Erythroblast (primary cell): ENCODE measurements around the gene SPAG16.

Experiments
- DNase-seq, 2 experiments: peaks; one replicate each; lab custom pipeline; 2025; lab: John Stamatoyannopoulos, UW
- GATA1 ChIP-seq: IDR thresholded peaks from 2 replicates; pipeline ENCODE4 v1.6.1; 2011; ENCODE audit warnings: low read depth, mild to moderate bottlenecking, control low read depth, low read length, moderate library complexity
- POLR2A ChIP-seq: IDR thresholded peaks from 2 replicates; pipeline ENCODE4 v1.6.1; 2011; ENCODE audit warnings: mild to moderate bottlenecking, low read length

SPAG16 gene

DNA sequence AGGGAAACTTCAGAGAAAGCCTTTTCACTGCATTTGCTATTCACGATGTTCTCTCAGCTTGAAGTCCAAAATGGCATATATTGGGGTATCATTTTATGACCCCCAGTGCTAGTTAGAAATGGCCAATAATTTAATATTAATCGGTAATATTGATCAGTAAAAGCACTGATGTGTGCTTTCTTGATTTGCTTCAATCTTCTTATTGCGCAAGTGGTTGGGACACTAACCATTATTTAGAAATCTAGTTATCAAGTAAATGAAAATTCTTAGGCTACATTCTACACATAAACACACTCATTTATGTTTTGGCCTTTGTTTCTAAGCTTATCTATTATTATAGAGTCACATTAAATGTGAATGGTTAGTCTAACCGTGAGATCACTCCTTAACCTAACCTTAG, 1076.9 kb downstream of the SPAG16 start:
- TF ChIP-seq POLR2A (no peak), GATA1 (no peak)
- DNase-seq = no peak

DNA sequence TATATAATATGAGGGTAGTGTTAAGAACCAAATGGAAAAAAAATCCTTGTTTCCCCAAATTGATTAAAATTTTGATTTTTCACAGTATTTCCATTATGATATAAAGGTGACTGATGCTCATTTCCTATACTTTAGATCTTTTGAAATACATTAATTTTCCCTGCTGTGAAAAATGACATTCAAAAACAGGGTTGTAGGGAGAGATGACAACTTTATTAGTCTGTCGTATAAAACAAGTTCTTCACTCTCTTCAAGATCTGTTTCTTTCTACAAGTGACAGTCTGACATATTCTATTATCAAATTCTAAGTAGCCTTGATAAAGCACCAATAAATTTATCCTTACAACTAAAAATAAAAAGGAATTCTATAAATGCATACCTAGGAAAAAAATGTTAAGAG, 1081.3 kb downstream of the SPAG16 start:
- DNase-seq = no peak
- TF ChIP-seq GATA1 = no peak
- no peak for TF ChIP-seq POLR2A

GRCh38 chr2:214367171-214367570, 1082.9 kb downstream of the SPAG16 start:
- TF ChIP-seq GATA1 = no peak
- no peak for TF ChIP-seq POLR2A
- DNase-seq = no peak

DNA sequence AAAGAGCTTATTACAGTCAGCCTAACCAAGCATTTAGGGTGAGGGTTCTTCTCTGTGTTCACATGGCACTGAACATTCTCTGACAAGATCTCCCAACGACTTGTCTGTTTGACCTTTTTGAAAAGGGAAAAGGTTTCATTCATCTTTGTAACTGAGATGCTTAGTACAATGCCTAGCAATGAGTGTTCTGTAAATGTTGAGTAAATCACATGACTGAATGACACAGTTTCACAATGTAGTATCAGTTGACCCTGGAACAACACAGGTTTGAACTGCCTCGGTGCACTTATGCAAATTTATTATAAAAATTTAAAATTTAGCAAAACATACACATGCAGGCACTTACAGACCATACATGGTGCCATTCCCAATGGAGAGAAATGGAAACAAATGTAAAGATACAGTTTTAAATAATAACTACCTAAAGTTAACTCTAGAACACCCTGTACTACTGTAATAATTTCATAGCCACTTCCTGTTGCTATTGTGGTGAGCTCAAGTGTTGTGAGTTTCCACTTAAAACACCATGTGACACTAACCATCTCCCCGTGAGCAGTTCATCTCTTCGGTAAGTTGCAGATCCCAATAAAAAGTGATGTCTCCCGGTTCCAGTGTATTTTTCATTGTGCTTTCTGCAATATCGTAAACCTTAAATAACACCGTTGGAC, 1092.5 kb downstream of the SPAG16 start:
- TF ChIP-seq POLR2A (no peak), GATA1 (no peak)
- no peak for DNase-seq

DNA sequence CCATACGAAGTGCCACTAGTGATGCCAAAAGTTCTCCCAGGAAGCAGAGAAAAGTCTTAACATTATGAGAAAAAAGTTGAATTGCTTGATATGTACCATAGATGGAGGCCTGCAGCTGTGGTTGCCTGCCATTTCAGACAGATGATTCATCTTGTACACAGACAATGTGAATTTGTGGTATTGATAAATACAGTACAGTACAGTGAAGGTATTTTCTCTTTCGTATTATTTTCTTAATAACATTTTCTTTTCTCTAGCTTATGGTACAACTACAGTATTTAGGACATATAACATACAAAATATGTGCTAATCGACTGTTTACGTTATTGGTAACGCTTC, 1093.0 kb downstream of the SPAG16 start:
- TF ChIP-seq POLR2A = no peak
- TF ChIP-seq GATA1 = no peak
- no peak for DNase-seq

- no peak for DNase-seq
- TF ChIP-seq POLR2A (no peak), GATA1 (no peak)
These were observed 1094.3 kb downstream of the SPAG16 start for GRCh38 chr2:214378455-214379103.

GRCh38 chr2:214379227-214379626, 1095.0 kb downstream of the SPAG16 start:
- no peak for TF ChIP-seq POLR2A
- no peak for TF ChIP-seq GATA1

GRCh38 chr2:214380681-214381080, 1096.4 kb downstream of the SPAG16 start:
- no peak for TF ChIP-seq POLR2A
- no peak for TF ChIP-seq GATA1
- no peak for DNase-seq

More at GRCh38 chr2:214379227-214379626, 1095.0 kb downstream of the SPAG16 start:
- no peak for DNase-seq

- TF ChIP-seq GATA1 (no peak), POLR2A (no peak)
- no peak for DNase-seq
These were observed 1098.0 kb downstream of the SPAG16 start for GRCh38 chr2:214382229-214382628.

DNA sequence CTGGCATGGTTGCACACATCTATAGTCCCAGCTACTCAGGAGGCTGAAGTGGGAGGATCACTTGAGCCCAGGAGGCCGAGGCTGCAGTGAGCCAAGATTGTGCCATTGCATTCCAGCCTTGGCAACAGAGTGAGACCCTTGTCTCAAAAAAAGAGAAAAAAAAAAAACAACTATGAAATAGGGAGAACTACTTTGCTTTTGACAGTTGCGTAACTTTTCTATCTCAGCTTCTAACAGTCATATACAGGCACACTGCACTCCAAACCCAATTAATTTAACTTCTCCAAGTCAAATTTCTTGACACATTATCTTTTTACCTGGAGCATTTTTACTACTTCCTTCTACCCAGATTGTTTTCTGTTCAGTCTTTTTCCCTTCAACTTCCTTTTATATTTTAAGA, 1102.5 kb downstream of the SPAG16 start:
- TF ChIP-seq POLR2A = no peak
- no peak for TF ChIP-seq GATA1
- no peak for DNase-seq

DNA sequence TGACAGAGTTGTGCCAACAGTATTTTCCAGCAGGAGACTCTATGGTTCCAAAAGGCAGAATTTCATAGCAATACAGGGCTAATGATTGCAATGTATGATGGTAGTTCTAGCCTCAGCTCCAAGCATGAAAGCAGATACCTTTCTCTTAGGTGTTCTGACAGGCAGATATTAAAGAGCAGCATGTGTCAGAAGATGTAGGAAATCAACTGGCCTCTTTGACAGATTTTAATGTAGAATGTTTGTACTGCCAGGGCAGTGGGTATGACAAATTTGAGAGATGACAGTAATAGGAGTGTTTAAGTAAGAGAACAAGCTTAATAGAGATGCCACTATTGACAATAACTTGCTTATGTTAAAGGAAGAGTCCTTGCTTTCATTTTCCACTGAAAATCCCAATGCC, 1105.1 kb downstream of the SPAG16 start:
- DNase-seq = no peak
- TF ChIP-seq GATA1 = no peak
- TF ChIP-seq POLR2A = no peak

DNA sequence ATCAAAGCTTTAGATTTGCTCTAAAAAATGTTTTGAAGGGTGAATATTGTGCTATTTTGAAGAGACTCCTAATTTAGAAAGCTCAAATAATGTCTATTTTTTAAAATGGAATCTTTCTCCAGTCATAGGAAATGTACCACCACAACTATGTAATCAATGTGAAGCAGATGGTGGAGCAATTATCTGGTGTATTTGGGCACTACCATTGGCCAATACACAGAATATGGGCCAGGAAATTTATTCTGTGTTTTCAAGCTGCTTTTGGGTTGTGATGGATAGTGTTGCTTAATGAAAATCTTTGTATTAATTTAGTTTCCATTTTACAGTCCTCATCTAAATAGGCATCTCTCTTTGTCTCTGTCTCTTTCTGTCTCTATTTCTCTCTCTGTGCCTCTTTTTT, 1109.5 kb downstream of the SPAG16 start:
- no peak for TF ChIP-seq GATA1
- TF ChIP-seq POLR2A = no peak
- DNase-seq = no peak

DNA sequence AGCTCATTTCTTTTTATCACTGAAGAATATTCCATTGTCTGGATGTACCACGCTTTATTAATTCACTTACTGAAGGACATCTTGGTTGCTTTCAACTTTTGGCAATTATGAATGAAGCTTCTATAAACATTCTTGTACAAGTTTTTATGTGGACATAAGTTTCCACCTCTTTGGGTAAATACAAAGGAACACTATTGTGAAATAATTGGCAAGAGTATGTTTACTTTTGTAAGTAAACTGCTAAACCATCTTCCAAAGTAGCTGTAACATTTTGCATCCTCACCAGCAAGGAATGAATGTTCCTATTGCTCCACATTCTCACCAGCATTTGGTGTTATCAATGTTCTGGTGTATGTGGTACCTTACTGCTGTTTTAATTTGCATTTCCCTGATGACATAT, 1110.8 kb downstream of the SPAG16 start:
- DNase-seq = no peak
- TF ChIP-seq POLR2A (no peak), GATA1 (no peak)

- no peak for DNase-seq
- TF ChIP-seq GATA1 = no peak
- TF ChIP-seq POLR2A = no peak
These were observed 1117.3 kb downstream of the SPAG16 start for GRCh38 chr2:214401580-214401979.
